DND-41 (cell line): Measurements from ENCODE around the gene ELL2.
A peak's percentile ranks its signal among the peaks of the same experiment; 100 is the strongest.

Experiments used
- ATAC-seq: fragments of 200-7000 bp; cut with Tn5 transposase; 3 replicates; pipeline ENCODE4 v1.9.1; 2021; ENCODE audit warnings: low read depth; ENCODE audit not compliant: insufficient read depth
- DNase-seq: peaks from one replicate; pipeline ENCODE4 v3.0.0-alpha.2; 2020
- H2AFZ ChIP-seq: 2 replicates; pipeline ENCODE4 v1.6.0; 2012; ENCODE audit warnings: low read depth, low read length
- H3K27ac ChIP-seq: 2 replicates; pipeline ENCODE4 v1.5.1; 2012; ENCODE audit warnings: low read length, inconsistent platforms
- H3K27me3 ChIP-seq: fragments of 200-600 bp; sonication (generic); 2 replicates; pipeline ENCODE4 v1.6.0; 2012; ENCODE audit warnings: low read length, mild to moderate bottlenecking, inconsistent platforms; ENCODE audit not compliant: insufficient read depth, poor library complexity
- H3K36me3 ChIP-seq: 2 replicates; pipeline ENCODE4 v1.5.1; 2012; ENCODE audit warnings: low read length, inconsistent platforms; ENCODE audit not compliant: insufficient read depth
- H3K4me1 ChIP-seq: 2 replicates; pipeline ENCODE4 v1.5.1; 2012; ENCODE audit warnings: mild to moderate bottlenecking, low read length; ENCODE audit not compliant: insufficient read depth
- H3K4me2 ChIP-seq: 2 replicates; pipeline ENCODE4 v1.6.0; 2012; ENCODE audit warnings: mild to moderate bottlenecking, moderate library complexity, low read length, inconsistent platforms; ENCODE audit not compliant: insufficient read depth
- H3K4me3 ChIP-seq, 2 experiments: fragments of 200-600 bp in 1 of 2; shearing (Covaris generic) in 1 of 2; 2 replicates each; pipeline ENCODE4 v1.5.1; 2012 to 2016; ENCODE audit warnings: inconsistent platforms in 2 of 2, low read length in 2 of 2, mild to moderate bottlenecking in 2 of 2, low read depth in 1 of 2, moderate library complexity in 1 of 2
- H3K79me2 ChIP-seq: 2 replicates; pipeline ENCODE4 v1.6.0; 2012; ENCODE audit warnings: low read length, inconsistent platforms; ENCODE audit not compliant: insufficient read depth
- H3K9ac ChIP-seq: 2 replicates; pipeline ENCODE4 v1.6.0; 2012; ENCODE audit warnings: low read depth, mild to moderate bottlenecking, inconsistent platforms, low read length, moderate library complexity
- H3K9me3 ChIP-seq: 2 replicates; pipeline ENCODE4 v1.5.1; 2012; ENCODE audit warnings: low read length, moderate library complexity, mild to moderate bottlenecking, inconsistent platforms; ENCODE audit not compliant: insufficient read depth, severe bottlenecking
- H4K20me1 ChIP-seq: 2 replicates; pipeline ENCODE4 v1.6.0; 2012; ENCODE audit warnings: low read length; ENCODE audit not compliant: insufficient read depth
- EZH2 ChIP-seq: IDR thresholded peaks from 3 replicates; pipeline ENCODE4 v1.6.1; 2012; ENCODE audit warnings: borderline replicate concordance, low read depth, mild to moderate bottlenecking, moderate library complexity, low read length, inconsistent platforms; ENCODE audit not compliant: severe bottlenecking
- TF ChIP-seq, protein P1 (sequence below): IDR thresholded peaks from 2 replicates; pipeline ENCODE4 v1.5.1; 2012; ENCODE audit warnings: borderline replicate concordance, low read length, moderate library complexity, mild to moderate bottlenecking; ENCODE audit not compliant: poor library complexity, severe bottlenecking; ENCODE audit errors: extremely low read depth

Gene ELL2

DNA sequence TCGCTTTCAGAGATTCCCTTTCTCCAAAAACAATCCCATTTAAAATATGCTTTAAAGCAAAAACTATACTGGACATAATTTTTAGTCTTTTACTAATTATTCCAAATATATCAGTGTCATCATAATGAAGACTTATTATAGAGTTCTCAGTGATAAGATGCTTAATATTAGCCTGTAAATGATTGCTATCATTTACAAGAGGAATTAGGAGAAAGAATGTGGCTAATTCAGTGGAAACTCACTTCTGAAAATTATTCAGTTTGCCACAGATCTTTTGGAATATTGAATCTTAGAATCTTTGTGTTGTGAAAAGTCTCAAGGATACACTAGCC is 114.4 kb downstream of the ELL2 start:
- ATAC-seq, result no peak
- Histone ChIP-seq H3K9ac (no peak overlapping the region), H4K20me1 (no peaks in the 10 kb centered on the region), H3K9me3 (no peaks in the 10 kb centered on the region), H3K4me3 (no peak overlapping the region), H3K36me3 (no peaks in the 10 kb centered on the region), H3K4me1 (peaks cover 21% of the 10 kb centered on the region), H3K4me2 (no peak overlapping the region), H3K27me3 (no peaks in the 10 kb centered on the region), H3K27ac (no peak overlapping the region), H2AFZ (no peak overlapping the region), H3K79me2 (no peaks in the 10 kb centered on the region)
- no peak for DNase-seq
- TF ChIP-seq, protein P1, sequence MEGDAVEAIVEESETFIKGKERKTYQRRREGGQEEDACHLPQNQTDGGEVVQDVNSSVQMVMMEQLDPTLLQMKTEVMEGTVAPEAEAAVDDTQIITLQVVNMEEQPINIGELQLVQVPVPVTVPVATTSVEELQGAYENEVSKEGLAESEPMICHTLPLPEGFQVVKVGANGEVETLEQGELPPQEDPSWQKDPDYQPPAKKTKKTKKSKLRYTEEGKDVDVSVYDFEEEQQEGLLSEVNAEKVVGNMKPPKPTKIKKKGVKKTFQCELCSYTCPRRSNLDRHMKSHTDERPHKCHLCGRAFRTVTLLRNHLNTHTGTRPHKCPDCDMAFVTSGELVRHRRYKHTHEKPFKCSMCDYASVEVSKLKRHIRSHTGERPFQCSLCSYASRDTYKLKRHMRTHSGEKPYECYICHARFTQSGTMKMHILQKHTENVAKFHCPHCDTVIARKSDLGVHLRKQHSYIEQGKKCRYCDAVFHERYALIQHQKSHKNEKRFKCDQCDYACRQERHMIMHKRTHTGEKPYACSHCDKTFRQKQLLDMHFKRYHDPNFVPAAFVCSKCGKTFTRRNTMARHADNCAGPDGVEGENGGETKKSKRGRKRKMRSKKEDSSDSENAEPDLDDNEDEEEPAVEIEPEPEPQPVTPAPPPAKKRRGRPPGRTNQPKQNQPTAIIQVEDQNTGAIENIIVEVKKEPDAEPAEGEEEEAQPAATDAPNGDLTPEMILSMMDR, result no peak
- no peak for TF ChIP-seq EZH2

DNA sequence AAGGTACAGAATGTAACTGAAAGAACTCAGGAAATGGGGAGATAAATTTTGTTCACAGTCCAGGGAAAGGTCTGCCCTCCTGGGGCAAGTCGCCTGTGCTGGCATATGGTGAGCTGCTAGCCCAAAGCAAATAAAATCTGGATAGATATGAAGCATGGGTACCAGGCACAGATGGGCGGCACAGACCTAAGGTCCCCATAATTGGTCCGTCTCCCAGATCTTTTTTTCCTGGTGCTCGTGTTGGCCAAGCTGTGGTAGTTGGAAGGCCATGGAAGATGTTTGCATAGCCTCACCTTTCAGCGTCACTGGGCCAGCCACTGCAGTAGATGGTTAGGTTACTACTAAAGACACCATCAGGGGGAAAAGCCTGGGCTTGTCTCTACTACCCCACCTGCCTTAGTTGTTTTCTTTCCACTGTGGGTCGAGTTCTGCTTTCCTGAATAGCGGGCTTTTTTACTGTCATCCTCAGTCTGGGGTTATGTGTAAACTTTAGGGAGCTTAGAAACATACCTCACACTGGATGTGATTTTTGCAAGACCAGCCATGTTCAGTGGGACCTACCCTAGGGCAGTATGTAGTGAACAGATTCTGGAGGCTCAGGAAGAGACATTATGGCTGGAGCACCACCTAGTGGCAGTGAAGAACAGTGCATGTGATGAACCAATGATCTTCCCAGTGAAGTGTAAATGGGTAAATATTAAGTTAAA is 114.9 kb downstream of the ELL2 start:
- peaks cover 21% of the 10 kb centered on the region for H3K4me1 ChIP-seq
- no peak overlapping the region for H2AFZ ChIP-seq
- H3K36me3 ChIP-seq, result no peaks in the 10 kb centered on the region
- H4K20me1 ChIP-seq, result no peaks in the 10 kb centered on the region
- H3K9ac ChIP-seq, result no peak overlapping the region
- TF ChIP-seq, protein P1, result peak; percentile 96
- TF ChIP-seq EZH2, result no peak
- DNase-seq (peak; percentile 72), ATAC-seq (peak; percentile 70)
- no peak overlapping the region for H3K4me2 ChIP-seq
- H3K27me3 ChIP-seq, result no peaks in the 10 kb centered on the region
- 0 out of 2 replicates have a peak overlapping the region, but pooled peaks have one; percentile 6 for H3K27ac ChIP-seq
- no peaks in the 10 kb centered on the region for H3K9me3 ChIP-seq
- no peaks in the 10 kb centered on the region for H3K79me2 ChIP-seq
- H3K4me3 ChIP-seq, result no peak overlapping the region

DNA sequence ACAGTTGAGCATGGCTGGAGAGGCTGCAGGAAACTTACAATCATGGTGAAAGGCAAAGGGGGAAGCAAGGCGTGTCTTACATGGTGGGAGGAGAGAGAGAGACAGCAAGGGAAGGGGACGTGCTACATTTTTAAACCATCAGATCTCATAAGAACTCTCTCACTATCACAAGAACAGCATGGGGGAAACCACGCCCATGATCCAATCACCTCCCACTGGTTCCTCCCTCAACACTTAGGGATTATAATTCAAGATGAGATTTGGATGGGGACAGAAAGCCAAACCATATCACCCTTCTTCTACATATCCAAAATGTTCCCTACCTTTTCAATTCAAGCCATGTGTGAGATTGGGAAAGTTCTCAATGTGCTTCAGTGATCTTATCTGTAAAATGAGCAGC is 116.3 kb downstream of the ELL2 start:
- Histone ChIP-seq H3K36me3 (no peaks in the 10 kb centered on the region), H3K4me1 (peaks cover 21% of the 10 kb centered on the region), H3K4me3 (no peak overlapping the region), H3K27ac (no peak overlapping the region), H3K9ac (no peak overlapping the region), H3K4me2 (no peak overlapping the region), H4K20me1 (no peaks in the 10 kb centered on the region), H3K27me3 (no peaks in the 10 kb centered on the region), H3K79me2 (no peaks in the 10 kb centered on the region), H2AFZ (no peak overlapping the region), H3K9me3 (no peaks in the 10 kb centered on the region)
- DNase-seq (no peak), ATAC-seq (no peak)
- TF ChIP-seq, protein P1, result no peak
- no peak for TF ChIP-seq EZH2

DNA sequence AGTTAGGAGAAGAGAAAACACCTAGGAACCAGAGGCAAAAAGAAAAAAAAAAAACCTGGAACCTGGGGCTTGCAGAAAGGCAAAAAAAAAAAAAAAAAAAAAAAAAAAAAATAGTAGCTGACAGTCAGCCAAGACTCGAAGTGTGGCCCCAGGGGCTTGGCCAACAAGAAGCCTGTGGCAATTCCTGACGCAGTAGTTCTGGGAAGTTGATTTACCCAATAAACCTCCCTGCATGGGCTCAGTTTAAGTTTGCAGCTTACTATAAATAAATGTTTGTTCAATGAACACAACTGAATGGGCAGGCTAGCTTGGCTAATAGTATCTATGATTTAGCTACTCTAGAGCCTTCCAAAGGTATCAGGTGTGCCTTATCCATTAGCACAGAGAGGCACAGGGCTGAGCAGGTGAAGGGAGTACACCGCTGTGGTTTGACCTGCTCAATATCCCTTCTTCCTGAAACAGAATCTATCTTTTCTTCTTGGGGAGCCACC is 117.9 kb downstream of the ELL2 start:
- no peaks in the 10 kb centered on the region for H3K27me3 ChIP-seq
- H3K9me3 ChIP-seq, result no peaks in the 10 kb centered on the region
- H3K27ac ChIP-seq, result peak overlapping the region; percentile 84
- TF ChIP-seq, protein P1, result no peak
- no peak for TF ChIP-seq EZH2
- peak overlapping the region; percentile 44 for H3K4me2 ChIP-seq
- no peaks in the 10 kb centered on the region for H3K36me3 ChIP-seq
- ATAC-seq (no peak), DNase-seq (no peak)
- peaks cover 21% of the 10 kb centered on the region for H3K4me1 ChIP-seq
- H3K79me2 ChIP-seq, result no peaks in the 10 kb centered on the region
- no peak overlapping the region for H3K4me3 ChIP-seq
- peak overlapping the region; percentile 28; the same call in 1 of the 2 replicates for H3K9ac ChIP-seq
- H4K20me1 ChIP-seq, result no peaks in the 10 kb centered on the region
- peak overlapping the region; percentile 54; the same call in 1 of the 2 replicates for H2AFZ ChIP-seq
